K562 (cell line): Measurements from ENCODE around the gene PRSS53. TPM values are rescaled to one million over a fixed set of nuclear protein-coding genes. Genes with fewer than 3 reads are reported as not detected.

Experiments used
- BCL6 ChIP-seq: fragments of 250-450 bp; sonication (Bioruptor Pico); IDR thresholded peaks from 2 replicates; pipeline ENCODE4 v1.4.0; 2020
- CC2D1A ChIP-seq: fragments of 450-650 bp; IDR thresholded peaks from 2 replicates; pipeline ENCODE4 v1.6.1; 2017; ENCODE audit warnings: mild to moderate bottlenecking
- EP400 ChIP-seq: fragments of 450-650 bp; IDR thresholded peaks from 2 replicates; pipeline ENCODE4 v1.6.1; 2017; ENCODE audit warnings: antibody characterized with exemption, mild to moderate bottlenecking, moderate library complexity
- EWSR1 ChIP-seq: fragments of 450-650 bp; IDR thresholded peaks from 2 replicates; pipeline ENCODE4 v1.6.1; 2018; ENCODE audit warnings: borderline replicate concordance, mild to moderate bottlenecking, low read depth, moderate library complexity; ENCODE audit not compliant: partially characterized antibody
- GABPA ChIP-seq: fragments of 200-800 bp; sonication (Bioruptor generic); conservative IDR thresholded peaks from 2 replicates; pipeline ENCODE4 v1.6.1; 2016; ENCODE audit warnings: low read depth, missing genetic modification characterization, missing compliant biosample characterization
- MAZ ChIP-seq, 2 experiments: fragments of 450-650 bp in 1 of 2; sonication (generic) in 1 of 2; formaldehyde crosslinking; IDR thresholded peaks in 1 of 2; conservative IDR thresholded peaks in 1 of 2; 2 replicates each; pipeline versions ENCODE4 v1.4.0 to v1.5.0; 2020; ENCODE audit warnings: mild to moderate bottlenecking in 1 of 2, missing genetic modification reagents in 1 of 2
- MEF2A ChIP-seq: IDR thresholded peaks from 2 replicates; pipeline ENCODE4 v1.6.1; 2011; ENCODE audit warnings: low read depth, mild to moderate bottlenecking, low read length, moderate library complexity; ENCODE audit not compliant: control insufficient read depth
- NCOA6 ChIP-seq: fragments of 450-650 bp; IDR thresholded peaks from 2 replicates; pipeline ENCODE4 v1.6.1; 2017; ENCODE audit warnings: mild to moderate bottlenecking
- TGIF2 ChIP-seq: sonication (generic); formaldehyde crosslinking; IDR thresholded peaks from 2 replicates; pipeline ENCODE4 v1.8.1; 2022; ENCODE audit warnings: mild to moderate bottlenecking, missing genetic modification reagents, moderate library complexity
- ZBTB1 ChIP-seq: sonication (generic); formaldehyde crosslinking; IDR thresholded peaks from 2 replicates; pipeline ENCODE4 v1.8.1; 2023; ENCODE audit warnings: missing genetic modification reagents, low read depth, mild to moderate bottlenecking, borderline replicate concordance
- ZNF165 ChIP-seq: fragments of 250-450 bp; sonication (Bioruptor Pico); IDR thresholded peaks from 2 replicates; pipeline ENCODE4 v1.4.0; 2020; ENCODE audit warnings: borderline replicate concordance
- ZNF830 ChIP-seq: fragments of 250-450 bp; sonication (Bioruptor Pico); IDR thresholded peaks from 2 replicates; pipeline ENCODE4 v1.5.0; 2021; ENCODE audit warnings: mild to moderate bottlenecking
- polyA plus RNA-seq, 8 experiments: library from polyadenylated mRNA; depleted of rRNA in 4 of 8; stranded (reverse) in 5 of 8; unstranded in 3 of 8; fragments of >200 nt; fragmentation: Nextera tagmentation in 2 of 8; fragmentation: Illumina TruSeq in 1 of 8; extraction: Ambion mirVana in 2 of 8; extraction: Trizol in 1 of 8; gene quantifications; 2 replicates each; pipeline versions ENCODE4 v1.2.1 to v1.2.3, GENCODE V29; 2011 to 2014; ENCODE audit warnings: inconsistent platforms in 1 of 8, missing spikeins in 1 of 8
- total RNA-seq, 7 experiments: library from RNA; depleted of rRNA in 6 of 7; stranded (reverse); fragments of >200 nt in 6 of 7; fragmentation: Illumina TruSeq in 2 of 7; extraction: Trizol in 2 of 7; gene quantifications; 2 replicates each; pipeline versions ENCODE4 v1.2.1 to v1.2.3, GENCODE V29; 2011 to 2021; ENCODE audit warnings: low replicate concordance in 1 of 7
- TF ChIP-seq, protein P1 (sequence below): fragments of 450-650 bp; IDR thresholded peaks from 2 replicates; pipeline ENCODE4 v1.6.1; 2017; ENCODE audit warnings: mild to moderate bottlenecking, moderate library complexity
- TF ChIP-seq, protein P2 (sequence below): sonication (generic); formaldehyde crosslinking; IDR thresholded peaks from 2 replicates; pipeline ENCODE4 v1.8.0; 2022; ENCODE audit warnings: missing genetic modification reagents, mild to moderate bottlenecking, borderline replicate concordance
- TF ChIP-seq, protein P3 (sequence below): sonication (generic); formaldehyde crosslinking; IDR thresholded peaks from 2 replicates; pipeline ENCODE4 v1.8.1; 2023; ENCODE audit warnings: mild to moderate bottlenecking, missing genetic modification reagents

The PRSS53 gene
- total and polyA plus RNA-seq, 9 of the 15 experiments (the other 6 are each of a cell fraction or from before 2014, with no cell fraction given) = 0.40 to 1.9 (median 0.78) TPM; not detected in 2

DNA sequence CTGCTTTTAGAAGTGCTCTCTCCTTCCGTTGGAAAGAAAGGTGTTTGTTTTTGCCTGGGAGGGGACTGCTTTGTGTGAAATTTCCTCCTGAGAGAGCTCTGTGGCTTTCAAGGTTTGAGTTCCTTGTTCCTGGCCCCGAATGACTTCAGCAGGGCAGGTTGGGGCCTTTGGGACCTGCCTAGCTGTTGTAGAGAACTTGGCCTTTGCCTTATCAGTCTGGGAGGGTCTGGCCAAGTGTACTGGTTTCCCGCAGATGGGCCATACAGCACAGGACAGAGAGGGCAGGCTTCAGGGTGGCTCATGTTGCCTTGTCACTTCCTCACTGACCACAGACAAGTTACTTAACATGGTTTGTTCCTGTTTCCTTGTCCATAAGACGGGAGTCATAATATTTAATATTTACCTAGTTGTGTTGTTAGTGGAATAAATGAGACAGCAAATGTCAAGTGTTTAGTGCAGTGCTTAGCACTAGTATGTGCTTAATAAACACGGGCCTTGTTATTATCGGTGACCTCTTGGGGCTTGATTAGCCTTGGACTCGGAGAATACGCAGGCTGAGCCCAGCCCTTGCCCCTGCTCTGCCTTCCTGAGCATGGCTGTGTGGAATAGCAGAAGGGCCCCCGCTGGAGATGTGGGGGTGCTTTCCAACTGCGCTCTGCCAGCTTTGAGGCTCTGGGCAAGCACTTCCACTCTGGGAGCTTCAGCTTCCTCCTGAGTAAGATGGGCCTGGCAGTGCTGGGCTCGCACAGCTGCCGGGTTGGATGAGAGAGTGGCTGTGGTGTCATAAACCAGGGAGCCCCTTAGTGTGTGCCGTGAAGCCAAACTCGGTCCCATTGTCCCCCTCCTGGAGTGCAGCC lies 40.2 kb upstream of the PRSS53 start (continued):
- TF ChIP-seq, protein P1, sequence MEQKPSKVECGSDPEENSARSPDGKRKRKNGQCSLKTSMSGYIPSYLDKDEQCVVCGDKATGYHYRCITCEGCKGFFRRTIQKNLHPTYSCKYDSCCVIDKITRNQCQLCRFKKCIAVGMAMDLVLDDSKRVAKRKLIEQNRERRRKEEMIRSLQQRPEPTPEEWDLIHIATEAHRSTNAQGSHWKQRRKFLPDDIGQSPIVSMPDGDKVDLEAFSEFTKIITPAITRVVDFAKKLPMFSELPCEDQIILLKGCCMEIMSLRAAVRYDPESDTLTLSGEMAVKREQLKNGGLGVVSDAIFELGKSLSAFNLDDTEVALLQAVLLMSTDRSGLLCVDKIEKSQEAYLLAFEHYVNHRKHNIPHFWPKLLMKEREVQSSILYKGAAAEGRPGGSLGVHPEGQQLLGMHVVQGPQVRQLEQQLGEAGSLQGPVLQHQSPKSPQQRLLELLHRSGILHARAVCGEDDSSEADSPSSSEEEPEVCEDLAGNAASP = no peak
- TF ChIP-seq ZNF830 (no peak), CC2D1A (no peak), ZBTB1 (no peak; the same call in 1 of the 2 replicates), MEF2A (no peak), GABPA (tag) (peak; percentile 68), EWSR1 (no peak), ZNF165 (CRISPR knock-in tag) (no peak), MAZ (CRISPR knock-in tag; conservative IDR thresholded peaks at IDR 0.05 in 1 of 2, IDR thresholded peaks at IDR 0.05 in 1 of 2) (peak in 1 of 2 experiments; percentile 33; a peak in 1 of 4 replicates), BCL6 (CRISPR knock-in tag) (no peak), TGIF2 (CRISPR knock-in tag) (no peak), NCOA6 (no peak), EP400 (0 out of 2 replicates have a peak, but pooled peaks have one; percentile 37)
- TF ChIP-seq, protein P2, sequence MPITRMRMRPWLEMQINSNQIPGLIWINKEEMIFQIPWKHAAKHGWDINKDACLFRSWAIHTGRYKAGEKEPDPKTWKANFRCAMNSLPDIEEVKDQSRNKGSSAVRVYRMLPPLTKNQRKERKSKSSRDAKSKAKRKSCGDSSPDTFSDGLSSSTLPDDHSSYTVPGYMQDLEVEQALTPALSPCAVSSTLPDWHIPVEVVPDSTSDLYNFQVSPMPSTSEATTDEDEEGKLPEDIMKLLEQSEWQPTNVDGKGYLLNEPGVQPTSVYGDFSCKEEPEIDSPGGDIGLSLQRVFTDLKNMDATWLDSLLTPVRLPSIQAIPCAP (CRISPR knock-in tag) = no peak
- TF ChIP-seq, protein P3, sequence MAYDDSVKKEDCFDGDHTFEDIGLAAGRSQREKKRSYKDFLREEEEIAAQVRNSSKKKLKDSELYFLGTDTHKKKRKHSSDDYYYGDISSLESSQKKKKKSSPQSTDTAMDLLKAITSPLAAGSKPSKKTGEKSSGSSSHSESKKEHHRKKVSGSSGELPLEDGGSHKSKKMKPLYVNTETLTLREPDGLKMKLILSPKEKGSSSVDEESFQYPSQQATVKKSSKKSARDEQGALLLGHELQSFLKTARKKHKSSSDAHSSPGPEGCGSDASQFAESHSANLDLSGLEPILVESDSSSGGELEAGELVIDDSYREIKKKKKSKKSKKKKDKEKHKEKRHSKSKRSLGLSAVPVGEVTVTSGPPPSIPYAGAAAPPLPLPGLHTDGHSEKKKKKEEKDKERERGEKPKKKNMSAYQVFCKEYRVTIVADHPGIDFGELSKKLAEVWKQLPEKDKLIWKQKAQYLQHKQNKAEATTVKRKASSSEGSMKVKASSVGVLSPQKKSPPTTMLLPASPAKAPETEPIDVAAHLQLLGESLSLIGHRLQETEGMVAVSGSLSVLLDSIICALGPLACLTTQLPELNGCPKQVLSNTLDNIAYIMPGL (CRISPR knock-in tag) = no peak
